NCI-H2107 (cell line): ENCODE data around the gene LYZL4.

Experiments used
- DNase-seq: peaks from one replicate; lab custom pipeline; 2025; lab: John Stamatoyannopoulos, UW

LYZL4 gene

DNA sequence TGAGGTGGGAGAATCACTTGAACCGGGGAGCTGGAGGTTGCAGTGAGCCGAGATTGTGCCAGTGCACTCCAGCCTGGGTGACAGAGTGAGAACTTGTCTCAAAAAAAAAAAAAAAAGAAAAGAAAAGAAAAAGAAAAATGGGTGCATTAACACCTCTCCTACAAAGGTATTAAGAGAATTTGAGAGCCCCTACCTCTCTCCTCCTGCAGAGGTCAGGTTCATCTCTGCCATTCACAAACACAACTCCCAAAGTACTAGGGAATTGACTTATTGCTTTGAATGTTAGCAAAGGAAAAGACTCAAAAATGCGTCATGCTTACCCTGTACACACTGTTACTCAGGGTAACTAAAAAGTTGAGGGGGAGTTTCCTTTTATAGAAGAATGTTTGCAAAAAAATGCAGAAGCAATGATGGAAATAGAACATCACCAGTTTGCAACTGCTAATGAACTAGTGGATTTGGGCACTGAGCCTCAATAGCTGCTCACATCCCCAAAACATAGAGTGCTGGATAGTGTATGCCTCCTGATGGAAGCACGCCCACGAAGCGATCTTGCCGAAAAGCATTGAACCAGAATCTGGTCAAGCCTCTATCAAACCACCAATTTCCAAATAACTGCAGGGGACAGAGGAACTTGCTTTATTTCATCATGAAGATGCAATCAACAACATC, 15.5 kb upstream of the LYZL4 start:
- DNase-seq = no peak

DNA sequence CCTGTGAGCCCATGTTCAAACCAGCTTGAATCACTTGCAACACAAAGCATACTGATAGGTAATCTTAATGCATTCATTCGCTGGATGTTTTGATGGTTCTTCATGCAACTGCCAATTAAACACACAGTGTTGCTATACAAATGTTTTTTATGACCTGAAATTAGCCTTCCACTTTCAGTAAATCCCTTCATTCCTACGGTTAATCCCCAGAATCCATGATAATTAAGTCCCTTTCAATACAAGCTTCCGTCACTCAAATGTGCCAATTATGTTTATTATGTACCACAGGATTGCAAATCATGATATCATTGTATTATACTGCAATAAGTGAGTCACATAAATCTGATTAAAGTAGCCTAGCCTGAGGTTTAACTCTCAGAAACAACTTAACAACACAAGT, 14.5 kb upstream of the LYZL4 start:
- no peak for DNase-seq

DNA sequence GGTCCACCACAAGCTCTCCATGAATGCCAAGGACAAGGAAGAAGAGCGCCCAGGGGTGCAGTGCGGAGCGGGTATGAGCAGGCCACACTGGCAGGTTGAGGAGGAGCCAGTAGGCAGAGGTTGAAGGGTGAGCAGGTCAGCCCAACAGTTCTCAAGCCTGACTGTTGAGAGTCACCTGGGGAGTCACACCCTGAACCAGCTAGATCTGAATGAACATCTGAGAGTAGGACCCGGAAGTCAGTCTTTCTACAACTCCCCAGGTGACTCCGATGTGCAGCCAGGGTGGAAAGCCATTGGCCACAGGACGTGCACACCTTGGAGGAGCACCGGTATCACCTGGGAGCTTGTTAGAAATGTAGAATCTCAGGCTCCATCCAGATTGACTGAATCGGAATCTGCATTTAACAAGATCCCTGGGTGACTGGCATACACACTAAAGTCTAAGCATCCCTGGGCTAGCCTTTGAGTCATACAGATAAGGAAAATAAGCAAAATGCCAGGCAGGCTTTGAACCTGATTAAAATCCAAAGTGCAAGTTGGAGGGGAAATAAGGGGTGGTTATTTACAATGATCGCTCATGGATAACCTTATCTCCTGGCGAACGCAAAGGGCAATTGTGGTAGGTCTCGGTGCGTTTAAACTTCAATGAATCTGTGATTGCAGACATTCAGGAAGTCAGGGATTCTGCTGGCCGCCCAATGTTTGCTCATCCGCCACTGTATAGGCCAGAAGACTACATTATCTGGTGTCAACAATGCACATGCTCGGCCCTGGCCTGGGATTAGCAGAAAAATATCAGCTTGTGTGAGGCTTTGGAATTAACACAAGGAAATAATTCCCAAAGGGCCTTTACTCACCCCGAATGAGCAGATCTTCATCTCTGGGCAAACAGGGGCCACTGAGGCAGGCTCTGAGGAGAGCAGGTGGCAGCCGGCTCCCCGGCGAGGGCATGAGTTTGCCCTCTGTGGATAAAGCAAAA, 11.7 kb upstream of the LYZL4 start:
- no peak for DNase-seq

DNA sequence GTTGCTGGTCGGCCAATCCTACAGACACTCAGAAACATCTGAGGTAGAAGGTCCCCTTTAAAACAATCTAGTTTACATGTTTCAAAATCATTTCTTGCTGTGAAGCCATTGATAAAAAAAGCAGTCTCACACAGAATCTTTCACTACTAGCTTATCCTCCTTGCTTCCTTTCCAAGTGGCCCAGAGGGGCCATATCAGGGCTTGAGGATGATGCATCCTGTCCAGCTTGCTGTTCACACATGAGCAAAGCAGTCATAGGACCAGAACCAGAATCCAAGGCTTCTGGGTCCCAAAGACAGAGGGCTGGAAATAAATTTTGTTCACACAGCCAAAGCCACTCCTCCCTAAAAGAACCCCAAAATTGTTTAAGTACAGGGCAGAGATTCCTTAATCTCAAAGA, 9.2 kb upstream of the LYZL4 start:
- DNase-seq = no peak

DNA sequence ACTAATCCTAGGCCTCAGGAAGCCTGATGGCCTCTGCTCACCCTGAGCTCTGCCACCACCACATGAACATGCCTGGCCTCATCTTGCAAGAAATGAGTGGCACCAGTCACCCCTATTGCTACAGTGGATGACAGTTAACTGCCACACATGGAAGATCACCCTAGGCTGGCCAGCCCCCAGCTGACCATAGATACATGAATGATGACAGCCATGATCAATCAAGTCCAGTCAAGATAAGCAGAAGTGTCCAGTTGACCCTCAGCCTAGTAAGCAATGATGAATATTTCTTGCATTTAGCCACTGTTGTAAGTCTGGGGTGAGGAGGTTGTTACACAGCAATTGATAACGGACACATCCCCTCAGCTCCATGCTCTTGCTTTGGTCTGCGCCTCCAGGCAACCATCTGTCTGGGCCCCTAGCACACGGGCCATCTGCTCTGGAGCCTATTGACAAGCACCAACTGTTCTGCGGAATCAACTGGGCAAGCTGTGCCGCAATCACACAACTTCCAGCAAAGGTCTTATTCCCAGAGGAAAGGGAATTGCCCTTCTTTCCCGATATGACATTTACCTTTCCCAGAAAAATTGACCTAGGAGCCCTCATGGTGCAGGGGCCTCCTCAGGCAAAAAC, 2.2 kb upstream of the LYZL4 start:
- DNase-seq = no peak

DNA sequence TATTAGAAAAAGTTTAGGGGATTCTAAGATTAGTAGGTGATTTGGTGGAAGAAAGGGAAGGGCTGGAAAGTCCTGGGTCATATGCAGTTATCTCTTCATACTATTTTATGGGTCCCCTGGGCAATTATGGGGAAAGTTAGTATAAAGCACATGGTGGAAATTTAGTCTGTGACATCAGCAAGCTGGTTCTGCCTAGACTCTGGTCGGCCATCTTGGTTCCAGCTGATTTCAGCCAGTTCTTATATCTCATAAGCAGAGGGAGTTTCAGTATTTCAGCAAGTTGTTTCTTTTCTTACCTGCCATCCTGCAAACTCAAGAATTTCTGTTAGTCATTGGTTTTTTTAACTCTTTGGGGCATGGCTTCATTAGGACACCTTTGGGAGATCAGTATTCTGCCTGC, 1.0 kb upstream of the LYZL4 start:
- no peak for DNase-seq

DNA sequence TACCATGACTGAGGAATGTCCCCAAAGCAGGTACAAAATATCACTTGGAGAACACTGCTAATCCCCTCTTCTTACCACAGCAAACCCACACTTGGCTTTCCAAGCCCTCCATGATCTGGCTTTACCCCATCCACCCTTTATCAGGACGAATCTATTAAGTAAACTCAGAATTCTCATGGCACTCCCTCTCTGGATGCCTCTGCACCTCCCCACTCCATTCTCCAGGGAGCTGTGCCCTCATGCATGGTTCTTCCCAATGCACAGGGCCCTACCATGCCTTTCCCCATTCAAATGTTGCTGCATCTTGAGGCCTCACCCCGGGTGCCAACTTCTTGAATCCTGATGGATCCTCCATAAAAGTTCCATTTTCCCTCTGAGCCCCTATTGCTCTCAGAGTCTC, 2.3 kb downstream of the LYZL4 start:
- DNase-seq = no peak

DNA sequence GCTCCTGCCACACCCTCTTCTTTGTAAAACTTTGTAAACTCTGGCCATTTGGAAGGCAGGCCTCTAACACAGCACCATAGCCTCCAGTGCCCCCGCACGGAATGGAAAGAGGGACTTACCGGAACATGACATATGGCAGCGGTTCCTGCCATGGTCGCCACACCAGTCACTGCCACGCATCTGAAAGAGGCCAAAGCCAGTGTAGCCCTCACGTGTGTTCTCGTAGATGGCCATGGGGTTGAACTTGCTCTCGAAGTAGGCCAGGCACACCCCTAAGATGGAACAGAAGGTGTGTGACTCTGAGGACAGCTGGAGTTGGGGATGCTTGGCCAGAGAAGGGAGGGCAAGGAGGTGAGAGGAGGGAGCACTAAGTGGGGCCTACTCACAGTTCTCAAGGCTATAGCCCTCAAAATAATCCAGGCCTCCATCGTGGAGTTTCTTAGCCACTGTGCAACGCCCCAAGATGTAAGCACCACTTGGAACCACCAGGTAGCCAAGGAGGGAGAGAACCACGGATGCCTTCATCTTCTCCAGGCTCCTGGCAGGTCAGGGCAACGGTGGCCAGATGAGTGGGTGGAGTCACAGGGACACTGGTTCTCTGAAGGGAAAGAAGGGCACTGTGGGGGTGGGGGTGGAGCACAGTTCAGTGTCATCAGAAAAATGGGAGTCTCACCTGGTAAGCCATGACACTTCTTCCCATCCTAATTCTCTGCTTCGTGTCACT, 3.5 kb downstream of the LYZL4 start:
- no peak for DNase-seq

DNA sequence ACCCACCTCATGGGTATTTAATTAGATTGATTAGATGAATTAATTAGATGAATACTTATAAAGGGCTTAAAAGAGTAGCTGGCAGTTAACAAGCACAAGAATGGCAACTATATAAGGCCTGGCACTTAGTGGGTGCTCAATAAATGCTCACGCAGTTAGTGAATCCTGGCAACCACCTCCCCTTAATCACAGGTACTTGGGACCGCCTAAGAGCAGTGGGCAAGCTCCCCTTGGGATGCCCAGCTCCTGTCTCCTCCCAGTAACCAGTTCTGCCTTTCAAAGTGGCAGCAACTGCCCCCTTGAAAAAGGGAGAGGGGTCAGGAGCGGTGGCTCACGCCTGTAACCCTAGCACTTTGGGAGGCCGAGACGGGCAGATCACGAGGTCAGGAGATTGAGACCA, 4.6 kb downstream of the LYZL4 start:
- no peak for DNase-seq

DNA sequence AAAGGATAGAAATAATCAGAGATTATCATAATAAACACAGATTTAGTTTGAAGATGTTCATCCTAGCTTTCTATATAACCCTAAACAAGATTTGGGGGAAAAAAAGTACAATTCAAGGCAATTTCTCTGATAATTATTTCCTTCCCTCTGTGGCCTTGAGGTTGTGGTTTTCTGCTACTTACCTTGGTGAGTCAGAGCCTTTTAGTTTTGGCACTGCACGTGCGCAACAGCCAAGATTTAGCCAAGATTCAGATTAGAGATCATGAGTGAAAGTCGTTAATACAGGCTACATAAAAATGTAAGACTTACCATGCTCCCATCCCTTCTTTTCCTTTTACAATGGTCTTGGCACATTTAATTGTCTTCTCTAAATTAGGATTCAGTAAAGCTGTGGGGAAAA, 6.7 kb downstream of the LYZL4 start:
- no peak for DNase-seq

DNA sequence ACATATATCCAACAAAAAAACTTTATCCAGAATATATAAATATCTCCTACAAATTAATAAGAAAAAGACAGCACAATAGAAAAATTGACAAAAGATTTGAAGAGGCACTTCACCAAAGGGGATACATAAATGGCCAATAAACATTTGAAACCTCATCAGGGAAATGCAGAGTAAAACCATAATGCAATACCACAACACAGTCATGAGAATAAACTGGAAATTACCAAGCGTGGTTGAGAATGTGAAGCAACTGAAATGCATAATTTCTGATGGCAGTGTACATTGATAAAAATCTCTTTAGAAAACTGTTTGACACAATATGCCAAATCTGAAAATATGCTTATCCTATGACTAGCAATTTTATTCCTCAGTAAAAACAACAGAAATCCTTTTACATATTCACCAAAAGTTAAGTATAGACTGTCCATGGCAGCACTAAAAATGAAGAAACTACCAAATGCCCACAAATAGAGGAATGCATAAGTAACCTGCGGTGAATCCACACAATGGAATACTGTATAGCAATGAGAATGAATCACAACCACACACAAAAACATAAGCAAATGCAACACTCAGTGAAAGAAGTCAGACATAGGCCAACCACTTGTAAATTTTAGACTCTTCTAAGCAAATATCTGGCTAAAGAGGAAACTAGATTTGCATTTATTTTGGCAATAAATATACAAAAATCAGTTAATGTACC, 7.9 kb downstream of the LYZL4 start:
- no peak for DNase-seq

DNA sequence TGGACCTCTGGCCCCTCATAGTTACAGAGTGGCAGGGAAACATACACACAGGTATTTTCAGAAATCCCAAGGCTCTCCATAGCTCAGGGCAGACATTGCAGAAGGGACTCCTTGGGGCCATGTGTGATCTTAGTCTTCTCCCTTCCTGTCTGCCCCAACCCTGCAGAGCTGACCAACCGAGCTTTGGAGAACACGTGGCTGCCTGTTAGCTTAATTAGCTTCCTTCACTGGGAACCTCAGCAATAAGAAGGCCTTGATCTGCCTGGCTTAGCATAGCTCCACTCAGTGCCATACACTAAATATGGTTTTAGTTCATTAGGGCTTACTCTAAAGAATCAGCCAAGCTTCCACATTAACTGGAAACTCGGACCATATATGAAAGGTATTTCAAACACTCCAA, 12.3 kb downstream of the LYZL4 start:
- no peak for DNase-seq

DNA sequence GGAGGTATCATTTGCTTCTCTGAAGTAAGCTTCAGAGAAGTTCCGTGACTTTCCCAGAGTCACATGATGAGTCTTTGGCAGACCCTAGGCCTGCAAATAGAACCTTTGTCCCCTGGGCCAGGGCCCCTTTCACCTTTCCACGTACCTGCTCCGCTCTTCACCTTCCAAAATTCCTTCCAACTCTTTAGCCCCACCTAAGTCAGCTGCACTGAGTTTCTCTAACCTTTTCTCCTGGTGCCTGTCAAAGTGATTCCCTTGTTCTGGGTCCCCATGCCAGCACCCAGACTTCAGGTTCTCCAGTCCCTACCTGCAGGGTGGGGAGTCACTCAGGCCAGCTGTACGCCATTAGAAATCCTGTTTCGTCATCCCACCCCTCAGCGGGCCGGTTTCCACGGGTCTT, 12.8 kb downstream of the LYZL4 start:
- DNase-seq = no peak

DNA sequence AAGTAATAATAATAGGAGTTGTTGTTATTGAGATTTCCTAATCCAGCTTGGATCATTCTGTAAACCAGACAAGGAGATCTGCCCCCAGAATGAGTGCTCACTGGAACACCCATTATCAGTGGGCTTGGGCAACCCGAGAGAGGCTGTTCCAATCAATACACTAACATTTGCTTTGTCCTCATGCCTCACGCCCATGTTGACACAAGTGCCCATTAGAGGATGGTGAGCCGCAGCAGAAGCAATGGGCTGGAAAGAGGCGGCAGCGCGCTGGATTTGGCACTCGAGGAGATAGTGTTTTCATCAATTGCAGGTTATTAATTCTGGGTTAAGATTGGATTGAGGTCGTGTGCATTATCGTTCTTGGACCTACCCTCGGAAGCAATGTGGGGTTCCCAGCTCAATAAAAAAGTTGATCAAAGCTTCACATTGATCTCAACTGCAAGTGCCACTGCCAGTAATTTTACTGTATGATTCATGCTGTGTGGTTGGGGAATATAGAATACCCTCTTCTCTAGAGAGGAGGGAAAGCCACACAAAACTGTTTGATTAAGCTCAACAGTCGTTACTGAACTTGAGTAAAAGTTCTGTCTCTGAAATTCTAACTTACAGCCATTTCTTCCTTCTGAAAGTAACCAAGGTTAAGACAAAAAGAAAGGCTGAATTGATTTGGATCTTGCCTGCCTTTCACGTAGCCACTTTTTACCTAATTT, 15.7 kb downstream of the LYZL4 start:
- no peak for DNase-seq

DNA sequence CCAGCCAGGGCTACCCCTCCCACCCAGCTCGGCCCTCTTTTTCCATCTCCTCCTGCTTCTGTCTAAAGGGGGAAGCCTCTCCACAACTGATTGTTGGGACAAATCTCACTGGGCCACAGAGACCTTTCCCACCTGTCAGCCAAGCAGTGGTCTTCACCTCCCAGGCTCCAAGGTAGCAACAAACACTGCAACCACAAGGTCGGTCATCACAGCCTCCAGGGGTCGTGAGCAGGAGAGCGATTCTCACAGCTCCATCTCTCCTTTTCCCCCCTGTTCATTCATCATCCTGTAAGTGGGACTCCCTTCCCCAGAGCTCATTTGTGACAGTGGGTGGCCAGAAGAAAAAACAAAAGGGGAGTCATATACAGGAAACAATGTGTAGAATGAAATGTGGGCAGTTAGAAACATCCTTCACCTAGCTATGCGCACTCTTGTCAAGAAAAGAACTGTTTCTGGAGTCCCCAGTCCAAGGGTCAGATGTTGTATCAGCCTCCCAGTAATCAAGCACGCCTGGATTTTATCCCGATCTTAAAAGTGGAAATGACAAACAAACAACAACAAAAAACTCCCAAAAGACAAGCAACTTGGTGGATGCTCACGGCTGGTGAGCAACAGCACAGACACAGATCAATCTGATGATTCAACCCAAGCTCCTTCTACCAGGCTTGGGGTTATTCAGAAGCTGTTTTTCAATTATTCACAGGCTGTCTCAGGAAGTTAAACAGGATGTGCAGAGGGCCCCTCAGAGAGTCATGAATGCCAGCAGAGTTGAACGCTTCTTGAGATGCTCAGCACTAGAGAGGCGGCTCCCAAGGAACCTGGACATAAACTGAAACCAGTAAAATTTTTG, 22.4 kb downstream of the LYZL4 start:
- DNase-seq = no peak

DNA sequence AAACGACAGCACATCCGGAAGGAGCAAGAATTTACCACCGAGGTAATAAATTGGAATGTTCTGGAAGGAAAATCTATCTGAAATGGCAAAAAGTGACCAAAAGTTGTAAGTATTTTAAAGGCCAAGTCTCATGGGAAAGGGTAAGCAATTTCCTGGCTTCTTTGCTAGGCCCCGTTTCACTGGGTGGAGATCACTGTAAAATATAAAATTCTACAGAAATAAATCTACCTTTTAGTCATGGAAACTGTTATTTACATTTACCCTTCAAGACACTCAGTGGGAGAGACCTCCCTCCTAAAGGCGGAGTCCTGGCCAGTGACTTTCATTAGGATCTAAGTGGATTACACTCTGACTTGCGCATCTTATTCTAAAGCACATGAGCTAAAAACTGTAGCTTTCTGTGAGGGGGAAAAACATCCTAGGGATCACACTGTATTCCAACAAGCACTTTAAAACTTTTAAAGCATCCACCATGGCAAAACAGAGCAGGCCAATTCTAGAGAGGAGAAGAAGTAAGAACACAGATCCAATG, 28.8 kb downstream of the LYZL4 start:
- no peak for DNase-seq

DNA sequence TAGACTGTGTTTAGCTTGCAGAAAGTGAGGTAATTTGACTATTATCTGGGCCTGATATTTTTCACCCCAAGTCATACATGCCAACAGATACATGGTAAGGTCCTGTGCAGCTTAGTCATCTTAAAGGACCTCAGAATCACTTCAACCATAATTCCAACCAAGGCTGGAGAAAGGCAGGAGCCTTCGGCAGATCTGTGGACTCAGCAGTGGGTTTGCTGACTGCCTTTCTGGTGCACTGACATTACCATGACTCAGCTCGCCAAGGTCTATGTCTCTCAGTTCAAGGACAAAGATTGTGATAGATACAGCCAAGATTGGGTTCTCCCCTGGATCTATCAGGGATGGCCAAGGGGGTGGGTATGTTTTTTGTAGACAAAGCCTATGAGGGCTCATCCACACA, 32.7 kb downstream of the LYZL4 start:
- DNase-seq = no peak

DNA sequence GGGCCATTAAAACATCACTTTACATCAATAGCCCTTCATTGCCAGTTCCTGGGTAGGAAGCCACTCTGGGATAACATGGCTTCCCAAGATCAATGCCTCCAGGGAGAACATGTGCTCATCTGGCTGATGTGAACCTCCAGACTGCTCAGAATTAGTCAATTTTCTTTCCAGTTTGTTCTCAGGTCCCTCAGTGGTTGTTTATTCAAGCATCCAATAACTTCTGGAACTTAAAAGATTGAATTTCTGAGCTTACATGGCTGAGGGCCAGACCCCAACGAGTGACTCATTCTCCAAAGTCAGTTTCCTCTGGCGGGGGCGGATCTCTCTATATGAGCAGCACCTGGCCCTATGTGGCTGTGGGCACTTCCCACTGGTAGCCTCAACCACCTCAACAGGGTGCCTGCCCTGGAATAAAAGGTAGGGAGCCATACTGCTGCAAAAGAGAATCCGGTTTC, 34.0 kb downstream of the LYZL4 start:
- DNase-seq = peak; percentile 51

DNA sequence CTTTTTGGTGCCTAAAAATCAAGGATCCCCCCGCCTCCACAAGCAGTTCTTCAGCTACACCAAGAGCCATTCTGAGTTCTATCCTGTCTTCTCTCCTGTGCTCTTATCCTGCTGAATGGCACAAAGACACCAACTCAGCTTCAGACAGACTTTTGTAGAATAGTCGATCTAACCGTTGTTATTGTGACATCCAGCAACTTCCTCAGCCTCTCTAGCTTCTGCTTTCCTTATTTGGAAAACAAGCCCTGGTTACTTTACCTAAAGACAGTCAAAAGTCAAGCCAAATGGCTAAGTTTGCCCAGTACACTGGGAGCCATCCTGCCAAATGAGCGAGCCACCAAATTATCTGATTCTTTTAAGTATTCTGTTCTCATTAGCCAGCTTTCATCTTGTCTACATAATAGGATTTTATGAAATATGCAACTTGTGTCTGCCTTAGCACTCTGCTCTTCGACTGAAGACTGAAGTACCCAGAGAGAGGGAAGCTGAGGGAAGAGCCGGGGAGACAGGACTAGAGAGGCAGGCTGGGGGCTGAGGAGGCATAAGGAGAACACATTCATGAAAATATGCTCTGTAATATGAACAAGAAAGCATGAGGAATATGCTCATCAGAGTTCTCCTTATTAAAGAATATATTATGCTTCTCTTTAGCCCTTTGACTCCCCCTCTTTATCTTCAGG, 35.1 kb downstream of the LYZL4 start:
- DNase-seq = no peak
